SK-N-SH treated with all-trans-retinoic acid at 6 μM for 48 hours (cell line): ENCODE results near the gene NTM.

ENCODE experiments used
- ATAC-seq: fragments of 200-7000 bp; cut with Tn5 transposase; 3 replicates; pipeline ENCODE4 v1.9.1; 2020; ENCODE audit warnings: mild to moderate bottlenecking, moderate library complexity
- ARNTL ChIP-seq: fragments of 450-650 bp; formaldehyde crosslinking; IDR thresholded peaks from 2 replicates; pipeline ENCODE4 v1.5.0; 2020; ENCODE audit warnings: low read depth, mild to moderate bottlenecking, moderate library complexity, borderline replicate concordance
- BACH2 ChIP-seq: fragments of 250-450 bp; sonication (Bioruptor Pico); IDR thresholded peaks from 2 replicates; pipeline ENCODE4 v1.9.0; 2021; ENCODE audit warnings: mild to moderate bottlenecking, borderline replicate concordance
- CREB5 ChIP-seq: fragments of 250-450 bp; sonication (Bioruptor Pico); IDR thresholded peaks from 2 replicates; pipeline ENCODE4 v1.5.1; 2020; ENCODE audit warnings: low read depth, mild to moderate bottlenecking, moderate library complexity
- CSDC2 ChIP-seq: fragments of 250-450 bp; sonication (Bioruptor Pico); IDR thresholded peaks from 2 replicates; pipeline ENCODE4 v1.5.0; 2020; ENCODE audit warnings: mild to moderate bottlenecking, moderate library complexity
- CSRNP3 ChIP-seq: fragments of 250-450 bp; sonication (Bioruptor Pico); IDR thresholded peaks from 2 replicates; pipeline ENCODE4 v1.5.1; 2021; ENCODE audit warnings: mild to moderate bottlenecking, moderate library complexity
- ESRRG ChIP-seq: fragments of 250-450 bp; sonication (Bioruptor Pico); IDR thresholded peaks from 2 replicates; pipeline ENCODE4 v1.6.1; 2021; ENCODE audit warnings: mild to moderate bottlenecking
- ISL1 ChIP-seq: fragments of 250-450 bp; sonication (Bioruptor Pico); IDR thresholded peaks from 2 replicates; pipeline ENCODE4 v2.1.2; 2022; ENCODE audit warnings: mild to moderate bottlenecking, moderate library complexity
- OSR1 ChIP-seq: fragments of 250-450 bp; sonication (Bioruptor Pico); IDR thresholded peaks from 2 replicates; pipeline ENCODE4 v1.8.0; 2022; ENCODE audit warnings: moderate library complexity, mild to moderate bottlenecking, inconsistent platforms
- PPARA ChIP-seq: fragments of 250-450 bp; sonication (Bioruptor Pico); IDR thresholded peaks from 2 replicates; pipeline ENCODE4 v1.5.0; 2020; ENCODE audit warnings: mild to moderate bottlenecking, borderline replicate concordance
- RARB ChIP-seq: fragments of 250-450 bp; sonication (Bioruptor Pico); IDR thresholded peaks from 2 replicates; pipeline ENCODE4 v1.8.0; 2021; ENCODE audit warnings: mild to moderate bottlenecking, moderate library complexity
- SNAI2 ChIP-seq: fragments of 250-450 bp; sonication (Bioruptor Pico); IDR thresholded peaks from 2 replicates; pipeline ENCODE4 v1.5.0; 2020; ENCODE audit warnings: mild to moderate bottlenecking, moderate library complexity
- TCF4 ChIP-seq: fragments of 250-450 bp; sonication (Bioruptor Pico); IDR thresholded peaks from 2 replicates; pipeline ENCODE4 v1.8.0; 2021; ENCODE audit warnings: mild to moderate bottlenecking, moderate library complexity, borderline replicate concordance
- TOX ChIP-seq: fragments of 250-450 bp; sonication (Bioruptor Pico); IDR thresholded peaks from 2 replicates; pipeline ENCODE4 v1.8.0; 2021; ENCODE audit warnings: mild to moderate bottlenecking, moderate library complexity, borderline replicate concordance
- ZC3H10 ChIP-seq: fragments of 250-450 bp; sonication (Bioruptor Pico); IDR thresholded peaks from 2 replicates; pipeline ENCODE4 v1.5.1; 2021; ENCODE audit warnings: mild to moderate bottlenecking, moderate library complexity
- ZFP3 ChIP-seq: fragments of 250-450 bp; sonication (Bioruptor Pico); IDR thresholded peaks from 2 replicates; pipeline ENCODE4 v1.5.0; 2020; ENCODE audit warnings: mild to moderate bottlenecking, moderate library complexity
- ZFP30 ChIP-seq: fragments of 450-650 bp; formaldehyde crosslinking; IDR thresholded peaks from 2 replicates; pipeline ENCODE4 v1.5.0; 2022; ENCODE audit warnings: mild to moderate bottlenecking, moderate library complexity
- ZNF565 ChIP-seq: fragments of 450-650 bp; formaldehyde crosslinking; conservative IDR thresholded peaks from 2 replicates; pipeline ENCODE4 v1.5.0; 2020; ENCODE audit warnings: low read depth, mild to moderate bottlenecking, moderate library complexity
- ZNF8 ChIP-seq: fragments of 450-650 bp; formaldehyde crosslinking; IDR thresholded peaks from 2 replicates; pipeline ENCODE4 v1.5.0; 2020; ENCODE audit warnings: mild to moderate bottlenecking, moderate library complexity
- TF ChIP-seq, protein P1 (sequence below): fragments of 250-450 bp; sonication (Bioruptor Pico); IDR thresholded peaks from 2 replicates; pipeline ENCODE4 v1.8.0; 2020; ENCODE audit warnings: mild to moderate bottlenecking, moderate library complexity, borderline replicate concordance
- TF ChIP-seq, protein P2 (sequence below): fragments of 250-450 bp; sonication (Bioruptor Pico); IDR thresholded peaks from 2 replicates; pipeline ENCODE4 v1.8.0; 2021; ENCODE audit warnings: low read depth, mild to moderate bottlenecking, moderate library complexity, borderline replicate concordance
- TF ChIP-seq, protein P3 (sequence below): fragments of 250-450 bp; sonication (Bioruptor Pico); IDR thresholded peaks from 2 replicates; pipeline ENCODE4 v1.5.0; 2020; ENCODE audit warnings: mild to moderate bottlenecking, moderate library complexity

Gene NTM

GRCh38 chr11:131817687-131818188 is 447.3 kb downstream of the NTM start:
- ATAC-seq = no peak

DNA sequence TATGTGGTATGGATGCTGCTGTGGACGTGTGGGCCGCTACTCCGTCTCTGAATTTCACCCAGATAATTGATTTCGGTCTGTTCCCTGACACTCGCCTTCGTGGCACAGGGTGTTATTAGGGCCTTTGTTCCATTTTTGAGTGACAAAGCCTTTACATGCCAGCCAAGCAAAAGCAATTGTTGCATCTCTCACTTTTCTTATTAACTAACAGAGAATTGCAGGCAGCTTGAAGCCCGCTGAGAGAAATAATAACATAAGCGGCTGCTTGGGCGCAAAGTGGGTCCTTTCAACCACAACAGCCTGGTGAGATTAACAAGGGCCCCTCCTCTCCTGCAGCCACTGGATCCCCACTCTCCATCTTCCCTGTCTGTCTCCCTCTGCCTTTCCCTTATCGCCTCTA is 449.4 kb downstream of the NTM start:
- TF ChIP-seq, protein P1, sequence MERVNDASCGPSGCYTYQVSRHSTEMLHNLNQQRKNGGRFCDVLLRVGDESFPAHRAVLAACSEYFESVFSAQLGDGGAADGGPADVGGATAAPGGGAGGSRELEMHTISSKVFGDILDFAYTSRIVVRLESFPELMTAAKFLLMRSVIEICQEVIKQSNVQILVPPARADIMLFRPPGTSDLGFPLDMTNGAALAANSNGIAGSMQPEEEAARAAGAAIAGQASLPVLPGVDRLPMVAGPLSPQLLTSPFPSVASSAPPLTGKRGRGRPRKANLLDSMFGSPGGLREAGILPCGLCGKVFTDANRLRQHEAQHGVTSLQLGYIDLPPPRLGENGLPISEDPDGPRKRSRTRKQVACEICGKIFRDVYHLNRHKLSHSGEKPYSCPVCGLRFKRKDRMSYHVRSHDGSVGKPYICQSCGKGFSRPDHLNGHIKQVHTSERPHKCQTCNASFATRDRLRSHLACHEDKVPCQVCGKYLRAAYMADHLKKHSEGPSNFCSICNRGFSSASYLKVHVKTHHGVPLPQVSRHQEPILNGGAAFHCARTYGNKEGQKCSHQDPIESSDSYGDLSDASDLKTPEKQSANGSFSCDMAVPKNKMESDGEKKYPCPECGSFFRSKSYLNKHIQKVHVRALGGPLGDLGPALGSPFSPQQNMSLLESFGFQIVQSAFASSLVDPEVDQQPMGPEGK (CRISPR knock-in tag) = no peak
- TF ChIP-seq ARNTL (CRISPR knock-in tag) = no peak
- TF ChIP-seq, protein P2, sequence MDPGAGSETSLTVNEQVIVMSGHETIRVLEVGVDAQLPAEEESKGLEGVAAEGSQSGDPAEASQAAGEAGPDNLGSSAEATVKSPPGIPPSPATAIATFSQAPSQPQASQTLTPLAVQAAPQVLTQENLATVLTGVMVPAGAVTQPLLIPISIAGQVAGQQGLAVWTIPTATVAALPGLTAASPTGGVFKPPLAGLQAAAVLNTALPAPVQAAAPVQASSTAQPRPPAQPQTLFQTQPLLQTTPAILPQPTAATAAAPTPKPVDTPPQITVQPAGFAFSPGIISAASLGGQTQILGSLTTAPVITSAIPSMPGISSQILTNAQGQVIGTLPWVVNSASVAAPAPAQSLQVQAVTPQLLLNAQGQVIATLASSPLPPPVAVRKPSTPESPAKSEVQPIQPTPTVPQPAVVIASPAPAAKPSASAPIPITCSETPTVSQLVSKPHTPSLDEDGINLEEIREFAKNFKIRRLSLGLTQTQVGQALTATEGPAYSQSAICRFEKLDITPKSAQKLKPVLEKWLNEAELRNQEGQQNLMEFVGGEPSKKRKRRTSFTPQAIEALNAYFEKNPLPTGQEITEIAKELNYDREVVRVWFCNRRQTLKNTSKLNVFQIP = no peak
- TF ChIP-seq ZFP3 (CRISPR knock-in tag) = no peak
- no peak for TF ChIP-seq RARB (CRISPR knock-in tag)
- TF ChIP-seq ISL1 (CRISPR knock-in tag) = no peak
- TF ChIP-seq TCF4 = no peak
- no peak for TF ChIP-seq OSR1 (CRISPR knock-in tag)
- TF ChIP-seq ZFP30 (CRISPR knock-in tag) = no peak
- ATAC-seq = no peak

More at GRCh38 chr11:131817687-131818188, 447.3 kb downstream of the NTM start:
- no peak for TF ChIP-seq CSDC2 (CRISPR knock-in tag)
- TF ChIP-seq ZFP30 (CRISPR knock-in tag) = no peak
- TF ChIP-seq, protein P1 (CRISPR knock-in tag) = no peak
- TF ChIP-seq TOX = no peak
- no peak for TF ChIP-seq SNAI2
- TF ChIP-seq CREB5 (CRISPR knock-in tag) = no peak
- no peak for TF ChIP-seq ZC3H10 (CRISPR knock-in tag)
- TF ChIP-seq ESRRG (CRISPR knock-in tag) = no peak
- no peak for TF ChIP-seq TCF4
- no peak for TF ChIP-seq OSR1 (CRISPR knock-in tag)
- TF ChIP-seq CSRNP3 (CRISPR knock-in tag) = no peak
- TF ChIP-seq PPARA (CRISPR knock-in tag) = no peak
- TF ChIP-seq, protein P2 = no peak
- TF ChIP-seq ZNF8 (CRISPR knock-in tag) = no peak
- no peak for TF ChIP-seq ZFP3 (CRISPR knock-in tag)
- no peak for TF ChIP-seq RARB (CRISPR knock-in tag)
- no peak for TF ChIP-seq BACH2 (CRISPR knock-in tag)
- no peak for TF ChIP-seq ZNF565
- TF ChIP-seq ARNTL (CRISPR knock-in tag) = no peak

DNA sequence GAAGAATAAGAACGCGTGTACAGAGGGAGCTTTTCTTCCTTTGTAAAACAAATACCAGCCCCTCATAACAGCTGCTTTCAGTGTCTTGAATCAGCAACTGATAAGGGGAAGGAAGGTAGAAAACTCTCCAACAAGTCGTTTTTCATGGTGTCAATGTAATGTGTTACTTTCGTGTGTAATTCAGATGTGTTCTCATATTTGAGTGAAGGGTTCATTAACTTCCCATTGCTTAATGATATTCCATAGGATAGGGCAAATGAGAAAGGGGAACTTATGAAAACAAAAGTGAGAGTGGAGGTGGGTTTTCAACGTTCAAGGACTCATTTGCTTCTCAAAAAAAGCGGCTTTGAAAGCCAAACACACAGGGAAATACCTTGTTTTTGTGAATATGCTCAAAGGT is 452.1 kb downstream of the NTM start:
- ATAC-seq = no peak
- TF ChIP-seq CSRNP3 (CRISPR knock-in tag) = no peak
- no peak for TF ChIP-seq ZFP3 (CRISPR knock-in tag)
- TF ChIP-seq ISL1 (CRISPR knock-in tag) = no peak
- TF ChIP-seq SNAI2 = no peak
- TF ChIP-seq ESRRG (CRISPR knock-in tag) = no peak
- TF ChIP-seq, protein P3, sequence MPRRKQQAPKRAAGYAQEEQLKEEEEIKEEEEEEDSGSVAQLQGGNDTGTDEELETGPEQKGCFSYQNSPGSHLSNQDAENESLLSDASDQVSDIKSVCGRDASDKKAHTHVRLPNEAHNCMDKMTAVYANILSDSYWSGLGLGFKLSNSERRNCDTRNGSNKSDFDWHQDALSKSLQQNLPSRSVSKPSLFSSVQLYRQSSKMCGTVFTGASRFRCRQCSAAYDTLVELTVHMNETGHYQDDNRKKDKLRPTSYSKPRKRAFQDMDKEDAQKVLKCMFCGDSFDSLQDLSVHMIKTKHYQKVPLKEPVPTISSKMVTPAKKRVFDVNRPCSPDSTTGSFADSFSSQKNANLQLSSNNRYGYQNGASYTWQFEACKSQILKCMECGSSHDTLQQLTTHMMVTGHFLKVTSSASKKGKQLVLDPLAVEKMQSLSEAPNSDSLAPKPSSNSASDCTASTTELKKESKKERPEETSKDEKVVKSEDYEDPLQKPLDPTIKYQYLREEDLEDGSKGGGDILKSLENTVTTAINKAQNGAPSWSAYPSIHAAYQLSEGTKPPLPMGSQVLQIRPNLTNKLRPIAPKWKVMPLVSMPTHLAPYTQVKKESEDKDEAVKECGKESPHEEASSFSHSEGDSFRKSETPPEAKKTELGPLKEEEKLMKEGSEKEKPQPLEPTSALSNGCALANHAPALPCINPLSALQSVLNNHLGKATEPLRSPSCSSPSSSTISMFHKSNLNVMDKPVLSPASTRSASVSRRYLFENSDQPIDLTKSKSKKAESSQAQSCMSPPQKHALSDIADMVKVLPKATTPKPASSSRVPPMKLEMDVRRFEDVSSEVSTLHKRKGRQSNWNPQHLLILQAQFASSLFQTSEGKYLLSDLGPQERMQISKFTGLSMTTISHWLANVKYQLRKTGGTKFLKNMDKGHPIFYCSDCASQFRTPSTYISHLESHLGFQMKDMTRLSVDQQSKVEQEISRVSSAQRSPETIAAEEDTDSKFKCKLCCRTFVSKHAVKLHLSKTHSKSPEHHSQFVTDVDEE (CRISPR knock-in tag) = no peak
- TF ChIP-seq TCF4 = no peak
- TF ChIP-seq ZNF565 = no peak
- no peak for TF ChIP-seq ZFP30 (CRISPR knock-in tag)
- TF ChIP-seq TOX = no peak
- TF ChIP-seq ARNTL (CRISPR knock-in tag) = no peak
- TF ChIP-seq ZC3H10 (CRISPR knock-in tag) = no peak
- TF ChIP-seq CSDC2 (CRISPR knock-in tag) = no peak
- TF ChIP-seq ZNF8 (CRISPR knock-in tag) = no peak
- TF ChIP-seq PPARA (CRISPR knock-in tag) = no peak
